Measurements from ENCODE around the gene VAV3. TPM values are rescaled to one million over a fixed set of nuclear protein-coding genes. Genes with fewer than 3 reads are reported as not detected.

Gene VAV3
- total RNA-seq, 1 donor from 2014 or later = 2.9 TPM

- H3K27ac Mint-ChIP-seq (ENCODE audit: unreplicated experiment) = no peak overlapping the region
- no peaks in the 10 kb centered on the region for H3K36me3 Mint-ChIP-seq (ENCODE audit: low read depth)
- no peaks in the 10 kb centered on the region for H3K9me3 Mint-ChIP-seq
- no peak for DNase-seq (ENCODE audit: low read depth, low spot score)
- H3K4me3 Mint-ChIP-seq = no peak overlapping the region
- TF ChIP-seq CTCF (conservative IDR thresholded peaks at IDR 0.05) = no peak
- no peaks in the 10 kb centered on the region for H3K4me1 Mint-ChIP-seq
- H3K27me3 Mint-ChIP-seq (ENCODE audit: low read depth) = no peaks in the 10 kb centered on the region
Observed at GRCh38 chr1:107557095-107557494, 407.9 kb downstream of the VAV3 start.

GRCh38 chr1:107555578-107555977 is 409.4 kb downstream of the VAV3 start:
- no peaks in the 10 kb centered on the region for H3K36me3 Mint-ChIP-seq (ENCODE audit: low read depth)
- no peak overlapping the region for H3K4me3 Mint-ChIP-seq
- TF ChIP-seq CTCF (conservative IDR thresholded peaks at IDR 0.05) = no peak
- H3K4me1 Mint-ChIP-seq = no peaks in the 10 kb centered on the region
- DNase-seq (ENCODE audit: low read depth, low spot score) = no peak
- no peaks in the 10 kb centered on the region for H3K9me3 Mint-ChIP-seq
- H3K27ac Mint-ChIP-seq (ENCODE audit: unreplicated experiment) = no peak overlapping the region
- no peaks in the 10 kb centered on the region for H3K27me3 Mint-ChIP-seq (ENCODE audit: low read depth)

- Mint-ChIP-seq H3K4me1 (no peaks in the 10 kb centered on the region), H3K27ac (ENCODE audit: unreplicated experiment) (no peak overlapping the region), H3K27me3 (ENCODE audit: low read depth) (no peaks in the 10 kb centered on the region), H3K4me3 (no peak overlapping the region), H3K9me3 (no peaks in the 10 kb centered on the region), H3K36me3 (ENCODE audit: low read depth) (no peaks in the 10 kb centered on the region)
- no peak for DNase-seq (ENCODE audit: low read depth, low spot score)
- no peak for TF ChIP-seq CTCF (conservative IDR thresholded peaks at IDR 0.05)
Observed at GRCh38 chr1:107552781-107553180, 412.2 kb downstream of the VAV3 start.

GRCh38 chr1:107551456-107551855 is 413.5 kb downstream of the VAV3 start:
- no peak overlapping the region for H3K4me3 Mint-ChIP-seq
- H3K4me1 Mint-ChIP-seq = no peaks in the 10 kb centered on the region
- TF ChIP-seq CTCF (conservative IDR thresholded peaks at IDR 0.05) = no peak
- DNase-seq (ENCODE audit: low read depth, low spot score) = no peak
- H3K27ac Mint-ChIP-seq (ENCODE audit: unreplicated experiment) = no peak overlapping the region
- no peaks in the 10 kb centered on the region for H3K9me3 Mint-ChIP-seq
- no peaks in the 10 kb centered on the region for H3K27me3 Mint-ChIP-seq (ENCODE audit: low read depth)
- H3K36me3 Mint-ChIP-seq (ENCODE audit: low read depth) = no peaks in the 10 kb centered on the region

- H3K27ac Mint-ChIP-seq (ENCODE audit: unreplicated experiment) = no peak overlapping the region
- H3K36me3 Mint-ChIP-seq (ENCODE audit: low read depth) = no peaks in the 10 kb centered on the region
- H3K9me3 Mint-ChIP-seq = no peaks in the 10 kb centered on the region
- no peaks in the 10 kb centered on the region for H3K4me1 Mint-ChIP-seq
- no peak for TF ChIP-seq CTCF (conservative IDR thresholded peaks at IDR 0.05)
- no peaks in the 10 kb centered on the region for H3K27me3 Mint-ChIP-seq (ENCODE audit: low read depth)
- no peak for DNase-seq (ENCODE audit: low read depth, low spot score)
- H3K4me3 Mint-ChIP-seq = no peak overlapping the region
Observed at GRCh38 chr1:107550358-107550757, 414.6 kb downstream of the VAV3 start.
